ENCODE data around the gene CGB8. TPM values are rescaled to one million over a fixed set of nuclear protein-coding genes. Genes with fewer than 3 reads are reported as not detected.
A peak's percentile ranks its signal among the peaks of the same experiment; 100 is the strongest.
"Not testable (repeated sequence)": the region's sequence is repeated elsewhere in the genome, so short reads cannot be mapped to it uniquely, and the experiment has no call there.

Gene CGB8
- total RNA-seq, 2 donors from 2014 or later, result not detected

- no peak for DNase-seq
- WGBS, 2 donors, result 87 to 89% methylated on average over 9 of the region's 9 CpGs
- H3K27me3 ChIP-seq, result no peaks in the 10 kb centered on the region
- no peaks in the 10 kb centered on the region for H3K9me3 ChIP-seq
- no peaks in the 10 kb centered on the region for H3K36me3 ChIP-seq (replicated peaks in 1 of 2; ENCODE audit: insufficient read depth in 1 of 2, low read depth in 2 of 2)
- intact Hi-C loops (cut with DNase I), result no loop called here
- H3K4me3 ChIP-seq, result no peak overlapping the region
- peaks cover 32% of the 10 kb centered on the region for H3K4me1 ChIP-seq
- ATAC-seq, result no peak
- no peak overlapping the region for H3K27ac ChIP-seq
- TF ChIP-seq POLR2A (IDR thresholded peaks at IDR 0.05), result no peak
- no peak for TF ChIP-seq CTCF (IDR thresholded peaks at IDR 0.05)
Measured at GRCh38 chr19:49022116-49022515, 26.8 kb downstream of the CGB8 start.

- H3K4me1 ChIP-seq, result peaks cover 32% of the 10 kb centered on the region
- TF ChIP-seq POLR2A (IDR thresholded peaks at IDR 0.05) (no peak), CTCF (IDR thresholded peaks at IDR 0.05) (no peak)
- H3K36me3 ChIP-seq (replicated peaks in 1 of 2; ENCODE audit: insufficient read depth in 1 of 2, low read depth in 2 of 2), result no peaks in the 10 kb centered on the region
- H3K9me3 ChIP-seq, result no peaks in the 10 kb centered on the region
- ATAC-seq, result no peak
- intact Hi-C loops (cut with DNase I), result no loop called here
- WGBS, 2 donors, result 56 to 61% methylated on average over 16 of the region's 16 CpGs
- DNase-seq, result no peak
- H3K4me3 ChIP-seq, result no peak overlapping the region
- no peaks in the 10 kb centered on the region for H3K27me3 ChIP-seq
- H3K27ac ChIP-seq, result no peak overlapping the region
Measured at GRCh38 chr19:49020931-49021895, 27.7 kb downstream of the CGB8 start.

DNA sequence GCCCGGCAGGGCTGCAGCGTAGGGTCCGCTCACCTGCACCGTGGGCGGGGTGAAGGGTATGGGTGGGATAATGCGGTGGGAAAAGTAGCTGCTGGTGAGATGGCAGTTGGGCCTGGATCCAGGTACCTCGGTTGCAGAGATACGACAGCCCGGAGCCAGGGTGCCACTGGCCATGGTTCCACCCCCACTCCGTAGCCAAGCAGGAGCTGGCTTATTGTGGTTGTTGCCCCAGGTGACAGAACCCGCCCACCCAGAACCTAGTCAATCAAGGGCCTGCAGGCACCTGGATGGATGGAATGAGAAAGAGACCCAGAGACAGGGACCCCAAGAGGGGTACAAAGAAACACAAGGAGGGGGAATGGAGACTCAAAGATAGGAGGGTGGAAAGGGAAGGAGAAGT is 28.6 kb downstream of the CGB8 start:
- TF ChIP-seq CTCF (IDR thresholded peaks at IDR 0.05), result no peak
- no peak for TF ChIP-seq POLR2A (IDR thresholded peaks at IDR 0.05)
- H3K4me3 ChIP-seq, result no peak overlapping the region
- intact Hi-C loops (cut with DNase I), result no loop called here
- H3K9me3 ChIP-seq, result no peaks in the 10 kb centered on the region
- no peaks in the 10 kb centered on the region for H3K36me3 ChIP-seq (replicated peaks in 1 of 2; ENCODE audit: insufficient read depth in 1 of 2, low read depth in 2 of 2)
- ATAC-seq, result peak; percentile 71
- H3K4me1 ChIP-seq, result peaks cover 32% of the 10 kb centered on the region
- H3K27ac ChIP-seq, result peak overlapping the region in 2 of 4 donors; percentile 73 to 79
- WGBS, 2 donors, result 18 to 53% methylated on average over 3 to 11 of the region's 11 CpGs
- H3K27me3 ChIP-seq, result no peaks in the 10 kb centered on the region
- peak; percentile 75 to 92 (median 82) for DNase-seq

- DNase-seq, result peak; percentile 90 to 98 (median 92)
- WGBS, 2 donors, result 5 to 7% methylated on average over 20 to 41 of the region's 41 CpGs
- ATAC-seq, result peak; percentile 85
- intact Hi-C loops (cut with DNase I), result no loop called here
- Histone ChIP-seq H3K4me1 (peaks cover 32% of the 10 kb centered on the region), H3K9me3 (no peaks in the 10 kb centered on the region), H3K27me3 (no peaks in the 10 kb centered on the region), H3K4me3 (peak overlapping the region in 1 of 2 donors; percentile 32), H3K36me3 (replicated peaks in 1 of 2; ENCODE audit: insufficient read depth in 1 of 2, low read depth in 2 of 2) (no peaks in the 10 kb centered on the region), H3K27ac (peak overlapping the region in 3 of 4 donors; percentile 65 to 79 (median 73))
- peak in 3 of 7 experiments; percentile 19 to 23 (median 20) for TF ChIP-seq CTCF (IDR thresholded peaks at IDR 0.05)
- peak in 2 of 3 donors; percentile 24 to 33 for TF ChIP-seq POLR2A (IDR thresholded peaks at IDR 0.05)
Measured at GRCh38 chr19:49019242-49019932, 29.5 kb downstream of the CGB8 start.

- DNase-seq, result peak; percentile 26 to 57 (median 34)
- 13 to 23% methylated on average over 19 to 49 of the region's 50 CpGs for WGBS, 2 donors
- peaks cover 32% of the 10 kb centered on the region for H3K4me1 ChIP-seq
- H3K27ac ChIP-seq; H3K9me3 ChIP-seq; H3K4me3 ChIP-seq; H3K27me3 ChIP-seq; ATAC-seq; intact Hi-C loops (cut with DNase I); H3K36me3 ChIP-seq (replicated peaks in 1 of 2; ENCODE audit: insufficient read depth in 1 of 2, low read depth in 2 of 2): not testable (repeated sequence)
Measured at GRCh38 chr19:49018388-49019241, 30.3 kb downstream of the CGB8 start.

Measured in body of pancreas (tissue), 4 donors.